Measurements from ENCODE around the gene MAP2K7.

The MAP2K7 gene

DNA sequence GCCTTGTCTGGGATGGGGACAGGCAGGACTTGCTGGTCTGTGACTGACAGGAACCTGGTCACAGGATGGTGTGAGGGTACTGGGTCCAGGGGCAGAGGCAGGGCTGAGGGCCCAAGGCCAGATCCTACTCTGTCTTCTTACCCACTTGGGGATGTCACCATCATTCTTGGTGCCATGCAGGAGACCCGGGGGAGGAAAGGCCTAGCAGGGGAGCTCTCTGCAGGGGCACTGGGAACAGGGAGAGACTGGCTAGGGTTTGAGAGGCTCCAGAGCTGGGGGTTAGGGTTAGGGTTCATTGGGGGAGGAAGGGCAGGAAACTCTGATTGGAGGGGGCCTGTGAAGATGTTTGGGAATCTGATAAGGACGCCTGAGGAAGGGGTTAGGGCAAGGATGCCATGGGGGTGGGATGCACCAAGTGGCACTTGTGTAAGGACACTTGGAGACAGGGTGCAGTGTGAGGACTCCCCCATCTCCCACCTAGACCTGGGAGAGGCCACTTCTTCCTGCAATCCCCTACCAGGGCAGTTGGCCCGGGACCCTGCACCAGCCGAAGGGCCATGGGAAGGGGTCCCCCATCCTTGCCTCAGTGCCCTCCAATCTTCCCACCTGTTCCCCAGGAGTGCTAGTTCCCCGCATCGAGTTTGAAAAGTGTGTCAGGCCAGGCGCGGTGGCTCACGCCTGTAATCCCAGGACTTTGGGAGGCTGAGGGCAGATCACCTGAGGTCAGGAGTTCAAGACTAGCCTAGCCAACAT lies 36.4 kb upstream of the MAP2K7 start:
- no peak for DNase-seq

DNA sequence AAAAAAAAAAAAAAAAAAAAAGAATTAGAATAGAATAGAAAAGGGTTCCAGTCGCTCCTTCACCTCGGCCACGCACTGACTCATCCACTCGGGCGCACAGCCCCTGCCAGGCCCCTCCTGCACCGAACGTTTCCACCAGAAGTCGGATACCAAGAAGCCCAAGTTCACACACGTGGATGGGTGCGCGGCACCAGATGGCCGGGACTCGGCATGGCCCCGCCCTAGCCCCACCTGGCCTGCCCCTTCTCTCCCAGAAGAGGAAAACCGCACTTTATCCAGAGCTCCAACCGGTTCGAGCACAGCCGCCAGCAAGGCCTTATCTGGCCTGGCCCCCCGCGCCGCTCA lies 35.4 kb upstream of the MAP2K7 start:
- no peak for DNase-seq

DNA sequence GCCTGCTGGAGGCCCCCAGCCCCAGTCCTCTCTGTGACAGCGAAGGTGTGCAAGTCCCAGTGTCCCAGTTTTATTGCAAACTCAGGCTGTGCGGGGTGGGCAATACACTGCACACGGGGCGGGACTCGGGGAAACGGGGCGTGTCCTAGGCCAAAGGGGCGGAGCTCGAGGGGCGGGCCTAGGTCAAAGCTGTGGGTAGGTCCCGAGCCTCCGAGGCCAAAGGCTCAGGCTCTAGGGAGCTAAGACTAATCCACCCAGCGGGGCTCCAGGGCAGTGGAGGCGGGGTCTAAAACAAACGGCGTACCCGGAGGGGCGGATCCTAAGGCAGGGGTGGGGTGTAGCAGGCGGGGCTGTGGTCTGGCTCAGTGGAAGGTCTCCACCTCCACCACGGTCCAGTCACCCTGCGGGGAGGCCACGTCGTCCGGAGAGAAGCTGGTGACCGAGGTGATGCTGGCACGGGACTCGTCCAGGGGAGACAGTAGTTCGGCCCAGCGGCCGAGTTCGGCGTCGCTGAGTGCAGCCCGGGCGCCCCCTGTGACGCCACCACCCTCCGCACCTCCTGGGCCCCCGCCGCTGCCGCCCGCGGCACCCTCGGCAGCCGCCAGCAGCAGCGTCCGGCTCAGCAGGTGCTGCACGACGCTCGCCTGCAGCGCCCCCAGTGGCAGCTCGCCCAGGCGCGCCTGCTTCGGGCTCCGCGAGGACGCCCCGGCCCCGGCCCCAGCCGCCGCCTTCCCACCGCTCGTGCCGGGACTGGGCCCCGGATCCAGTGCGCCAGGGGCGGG lies 34.8 kb upstream of the MAP2K7 start:
- DNase-seq, result peak; percentile 51

GRCh38 chr19:7869453-7869909 lies 34.2 kb upstream of the MAP2K7 start:
- peak; percentile 31 for DNase-seq

DNA sequence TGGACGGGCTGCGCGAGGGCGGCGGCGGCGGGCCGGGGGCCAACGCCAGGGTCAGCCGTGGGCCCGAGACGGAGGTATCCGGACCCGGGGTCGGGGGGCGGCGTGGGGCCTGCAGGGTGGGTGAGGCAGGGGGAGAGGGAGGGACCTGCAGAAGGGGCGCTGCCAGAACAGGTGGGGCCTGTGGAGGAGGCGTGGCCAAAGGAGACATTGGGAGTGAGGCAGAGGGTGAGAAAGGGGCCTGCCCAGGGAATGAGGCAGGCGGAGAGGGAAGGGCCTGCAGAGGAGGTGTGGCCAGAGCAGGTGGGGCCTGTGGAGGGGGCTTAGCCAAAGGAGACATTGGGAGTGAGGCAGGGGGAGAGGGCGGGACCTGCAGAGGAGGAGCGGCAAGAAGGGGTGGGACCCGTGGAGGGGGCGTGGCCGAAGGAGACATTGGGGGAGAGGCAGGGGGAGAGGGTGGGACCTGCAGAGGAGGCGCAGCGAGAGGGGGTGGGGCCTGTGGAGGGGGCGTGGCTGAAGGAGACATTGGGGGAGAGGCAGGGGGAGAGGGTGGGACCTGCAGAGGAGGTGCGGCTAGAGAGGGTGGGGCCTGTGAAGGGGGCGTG lies 33.7 kb upstream of the MAP2K7 start:
- DNase-seq, result peak; percentile 28

DNA sequence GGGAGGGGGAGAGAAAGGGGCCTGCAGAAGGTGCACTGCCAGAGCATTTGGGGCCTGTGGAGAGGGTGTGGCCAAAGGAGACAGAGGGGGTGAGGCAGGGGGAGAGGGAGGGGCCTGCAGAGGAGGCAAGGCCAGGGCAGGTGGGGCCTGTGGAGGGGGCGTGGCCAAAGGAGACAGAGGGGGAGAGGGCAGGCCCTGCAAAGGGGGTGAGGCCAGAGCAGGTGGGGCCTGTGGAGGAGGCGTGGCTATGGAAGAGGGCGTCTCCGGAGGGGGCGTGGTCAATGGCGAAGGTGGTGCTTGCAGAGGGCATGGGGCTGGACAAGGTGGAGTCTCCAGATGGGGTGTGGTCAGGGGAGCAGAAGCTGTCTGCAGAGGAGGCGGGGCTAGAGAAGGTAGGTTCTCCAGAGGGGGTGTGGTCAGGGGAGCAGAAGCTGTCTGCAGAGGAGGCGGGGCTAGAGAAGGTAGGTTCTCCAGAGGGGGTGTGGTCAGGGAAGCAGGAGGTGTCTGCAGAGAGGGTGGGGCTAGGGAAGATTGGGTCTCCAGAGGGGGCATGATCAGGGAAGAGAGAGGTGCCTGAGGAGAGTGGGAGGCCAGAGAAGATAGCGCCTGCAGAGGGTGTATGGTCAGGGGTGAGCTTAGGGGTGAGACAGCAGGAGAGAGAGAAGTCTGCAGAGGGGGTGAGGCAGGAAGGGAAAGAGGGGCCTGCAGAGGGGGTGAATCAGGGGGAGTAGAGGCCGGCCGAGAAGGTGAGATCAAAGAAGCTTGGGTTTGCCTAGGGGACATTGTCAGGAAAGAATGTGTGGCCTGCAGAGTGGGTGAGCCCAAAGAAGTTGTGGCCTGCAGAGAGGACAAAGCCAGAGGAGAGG lies 32.9 kb upstream of the MAP2K7 start:
- DNase-seq, result peak; percentile 49

- peak; percentile 81 for DNase-seq
These were observed 32.0 kb upstream of the MAP2K7 start for GRCh38 chr19:7871437-7872305.

DNA sequence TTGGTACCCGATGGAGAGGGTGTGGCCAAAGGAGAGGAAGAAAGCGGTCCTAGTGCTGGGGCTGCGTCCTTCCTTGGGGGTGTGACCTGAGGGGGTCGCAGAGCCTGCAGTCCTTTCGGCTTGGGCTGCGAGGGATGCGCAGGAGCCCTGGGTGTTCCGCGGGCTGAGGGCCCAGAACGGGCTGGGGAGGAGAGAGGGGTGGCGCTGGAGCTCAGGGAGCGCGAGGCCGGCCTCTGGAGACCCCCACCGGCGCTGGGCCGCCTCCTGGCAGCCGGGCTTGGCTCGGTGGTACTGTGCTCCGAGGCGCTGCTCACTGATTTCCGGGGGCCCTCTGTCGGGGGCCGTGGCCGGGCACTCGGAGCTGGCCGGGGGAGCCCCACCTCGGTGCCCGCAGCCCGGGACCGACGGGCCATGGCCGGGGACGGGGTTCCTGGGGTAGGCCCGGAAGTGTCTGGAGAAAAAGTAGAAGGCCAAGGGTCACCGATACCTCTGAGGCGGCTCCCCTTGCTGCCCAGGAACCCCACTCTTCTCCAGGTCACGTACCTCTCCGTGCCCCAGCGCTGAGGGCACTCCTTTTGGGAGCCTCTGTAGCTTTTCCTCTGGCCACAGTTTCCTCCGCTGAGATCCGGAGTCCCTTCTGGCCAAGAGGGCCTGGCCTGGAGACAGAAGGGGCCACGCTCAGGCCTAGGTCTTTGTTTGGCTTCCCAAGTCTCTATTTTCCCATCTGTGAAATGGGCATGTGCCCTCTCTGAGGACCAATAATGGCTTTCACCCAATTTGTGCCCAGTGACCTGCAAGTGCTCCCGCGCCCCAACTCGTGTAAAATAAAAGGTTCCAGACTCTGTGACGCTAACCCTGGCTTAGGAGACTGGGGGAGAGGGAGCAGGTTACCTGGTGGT lies 31.1 kb upstream of the MAP2K7 start:
- DNase-seq, result no peak

- no peak for DNase-seq
These were observed 30.2 kb upstream of the MAP2K7 start for GRCh38 chr19:7873304-7874075.

GRCh38 chr19:7874076-7874896 lies 29.4 kb upstream of the MAP2K7 start, which contains the start of gene PRR36:
Gene PRR36 (minus strand): TSS chr19:7874390. CDS start chr19:7873689, 701 bp downstream.
- no peak for DNase-seq

DNA sequence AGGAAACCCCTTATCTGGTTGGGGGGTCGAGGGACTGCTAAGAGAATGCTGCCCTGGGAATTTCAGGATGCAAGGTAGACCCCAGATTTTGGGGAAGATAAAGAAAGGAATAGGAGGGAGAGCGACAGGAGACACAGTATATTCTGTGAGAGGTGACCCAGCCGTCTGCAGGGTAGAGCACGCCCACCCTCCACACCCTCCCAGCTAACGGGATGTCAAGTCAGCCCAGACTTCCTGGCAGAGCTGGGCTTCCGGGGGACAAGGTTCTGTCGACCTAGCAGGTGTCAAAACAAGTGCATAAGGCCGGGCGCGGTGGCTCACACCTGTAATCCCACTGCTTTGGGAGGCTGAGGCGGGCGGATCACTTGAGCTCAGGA lies 28.8 kb upstream of the MAP2K7 start:
- DNase-seq, result no peak

DNA sequence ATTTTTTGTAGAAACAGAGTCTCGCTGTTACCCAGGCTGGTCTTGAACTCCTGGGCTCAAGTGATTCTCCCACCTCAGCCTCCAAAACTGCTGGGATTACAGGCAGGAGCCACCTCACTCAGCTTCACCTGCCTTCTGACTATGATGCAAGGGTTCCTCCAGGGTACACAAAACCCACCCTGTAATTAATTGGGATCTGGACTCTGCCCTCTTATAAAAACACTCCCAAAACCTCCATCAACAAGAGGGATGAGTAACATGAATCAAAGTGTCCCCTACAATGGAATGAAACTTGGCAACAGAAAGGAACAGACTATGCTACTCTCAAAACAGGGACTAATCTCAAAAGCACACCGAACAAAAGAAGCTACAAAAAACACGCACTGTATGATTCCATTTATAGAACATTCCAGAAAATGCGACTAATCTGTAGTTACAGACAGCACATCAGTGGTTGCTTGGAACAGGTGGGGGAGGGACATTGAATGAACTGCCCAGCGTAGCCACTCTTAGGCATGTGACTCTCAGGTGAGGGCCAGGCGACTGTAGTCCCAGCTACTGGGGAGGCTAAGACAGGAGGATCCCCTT lies 26.3 kb upstream of the MAP2K7 start:
- DNase-seq, result no peak

- DNase-seq, result no peak
These were observed 24.4 kb upstream of the MAP2K7 start for GRCh38 chr19:7879111-7879807.

DNA sequence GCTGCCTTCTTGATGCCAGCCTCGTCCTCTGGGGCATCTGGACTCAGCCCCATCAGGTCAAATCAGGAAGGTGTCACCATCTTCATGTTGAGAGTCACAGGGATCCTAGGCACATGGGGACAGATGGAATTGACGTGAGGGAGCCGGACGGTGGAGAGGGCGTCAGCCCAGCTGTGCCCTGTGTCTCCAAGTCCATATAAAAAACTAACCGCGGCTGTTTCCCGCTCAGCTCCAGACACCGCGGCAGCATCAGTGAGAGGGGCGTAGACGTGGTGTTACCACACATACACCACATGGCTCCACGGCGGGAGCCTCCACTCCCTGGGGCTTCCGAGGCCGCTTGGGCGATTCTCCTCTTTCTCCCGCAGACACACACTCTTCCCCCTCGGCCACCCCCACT lies 23.8 kb upstream of the MAP2K7 start:
- DNase-seq, result no peak

DNA sequence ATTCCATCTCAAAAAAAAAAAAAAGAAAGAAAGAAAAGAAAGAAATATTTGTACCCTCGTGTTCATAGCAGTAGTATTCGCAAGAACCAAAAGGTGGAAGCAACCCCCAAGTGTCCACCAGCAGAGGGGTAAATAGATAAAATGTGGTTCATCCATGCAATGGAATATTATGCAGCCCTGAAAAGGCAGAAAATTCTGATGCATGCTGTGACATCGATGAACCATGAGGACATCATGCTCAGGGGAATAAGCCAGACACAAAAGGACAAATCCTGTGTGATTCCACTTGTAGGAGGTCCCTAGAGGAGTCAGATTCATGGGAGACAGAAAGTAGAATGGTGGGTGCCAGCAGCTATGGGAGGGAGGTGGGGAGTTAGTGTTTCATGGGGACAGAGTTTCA lies 21.8 kb upstream of the MAP2K7 start:
- DNase-seq, result no peak

DNA sequence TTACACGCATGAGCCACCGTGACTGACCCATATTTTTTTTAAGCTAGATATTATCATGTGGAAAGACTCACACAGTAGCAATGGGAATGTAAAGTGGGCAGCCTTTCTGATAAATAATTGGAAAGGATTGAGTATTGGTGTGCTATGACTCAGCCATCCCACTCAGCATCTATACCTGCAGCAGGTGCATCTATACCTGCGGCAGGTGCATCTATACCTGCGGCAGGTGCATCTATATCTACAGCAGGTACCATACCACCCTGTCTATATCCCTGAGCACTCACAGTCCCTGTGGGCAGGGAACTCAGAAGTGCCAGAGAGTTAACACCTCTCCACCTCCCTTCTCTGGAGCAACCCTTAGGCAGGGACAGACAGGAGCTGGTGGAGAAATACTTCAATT lies 20.6 kb upstream of the MAP2K7 start:
- DNase-seq, result no peak

DNA sequence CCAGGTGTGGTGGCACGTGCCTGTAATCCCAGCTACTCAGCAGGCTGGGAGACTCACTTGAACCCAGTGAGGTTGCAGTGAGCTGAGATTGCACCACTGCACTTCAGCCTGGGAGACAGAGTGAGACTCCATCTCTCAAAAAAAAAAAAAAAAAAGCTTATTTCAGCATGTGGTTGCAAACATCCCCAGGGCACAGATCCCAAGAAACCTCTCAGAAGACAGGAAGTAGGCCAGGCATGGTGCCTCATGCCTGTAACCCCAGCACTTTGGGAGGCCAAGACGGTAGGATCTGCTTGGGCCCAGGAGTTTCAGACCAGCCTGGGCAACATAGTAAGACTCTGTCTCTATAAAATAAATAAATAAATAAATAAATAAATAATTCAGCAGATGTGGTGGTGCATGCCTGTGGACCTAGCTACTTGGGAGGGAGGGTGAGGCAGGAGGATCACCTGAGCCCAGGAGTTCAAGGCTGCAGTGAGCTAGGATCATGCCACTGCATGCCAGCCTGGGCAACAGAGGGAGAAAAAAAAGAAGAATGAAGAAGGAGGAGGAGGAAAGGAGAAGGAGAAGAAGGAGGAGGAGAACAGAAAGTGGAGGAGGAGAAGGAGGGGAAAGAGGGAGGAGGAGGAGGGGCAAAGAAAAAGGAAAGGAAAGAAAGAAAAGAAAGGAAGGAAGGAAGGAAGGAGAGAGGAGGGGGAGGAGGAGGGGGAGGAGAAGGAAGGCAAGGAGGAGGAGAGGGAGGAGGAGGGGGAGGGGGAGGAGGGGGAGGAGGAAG lies 19.7 kb upstream of the MAP2K7 start:
- peak; percentile 24 for DNase-seq
